CD4-positive, alpha-beta T cell treated with Interleukin-4 for 4 hours (primary cell): Measurements from ENCODE around the gene NCKAP5.
"Not testable (repeated sequence)": the region's sequence is repeated elsewhere in the genome, so short reads cannot be mapped to it uniquely, and the experiment has no call there.

Experiments used
- DNase-seq: peaks from one replicate; pipeline ENCODE4 v3.0.0-alpha.2; 2020

Gene NCKAP5

DNA sequence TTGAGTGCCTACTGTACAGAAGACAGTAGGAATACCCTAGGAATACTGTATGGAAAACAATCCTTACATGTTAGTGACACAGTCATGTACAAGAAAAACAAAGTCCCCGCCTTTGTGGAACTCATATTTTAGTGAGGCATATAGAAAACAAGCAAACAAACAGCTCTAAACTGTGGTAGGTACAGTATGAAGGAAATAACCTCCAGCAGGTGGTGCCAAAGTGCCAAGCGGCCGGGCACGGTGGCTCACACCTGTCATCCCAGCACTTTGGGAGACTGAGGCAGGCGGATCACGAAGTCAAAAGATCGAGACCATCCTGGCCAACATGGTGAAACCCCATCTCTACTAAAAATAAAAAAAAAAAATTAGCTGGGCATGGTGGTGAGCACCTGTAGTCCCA lies 48.6 kb downstream of the NCKAP5 start:
- DNase-seq, result not testable (repeated sequence)

DNA sequence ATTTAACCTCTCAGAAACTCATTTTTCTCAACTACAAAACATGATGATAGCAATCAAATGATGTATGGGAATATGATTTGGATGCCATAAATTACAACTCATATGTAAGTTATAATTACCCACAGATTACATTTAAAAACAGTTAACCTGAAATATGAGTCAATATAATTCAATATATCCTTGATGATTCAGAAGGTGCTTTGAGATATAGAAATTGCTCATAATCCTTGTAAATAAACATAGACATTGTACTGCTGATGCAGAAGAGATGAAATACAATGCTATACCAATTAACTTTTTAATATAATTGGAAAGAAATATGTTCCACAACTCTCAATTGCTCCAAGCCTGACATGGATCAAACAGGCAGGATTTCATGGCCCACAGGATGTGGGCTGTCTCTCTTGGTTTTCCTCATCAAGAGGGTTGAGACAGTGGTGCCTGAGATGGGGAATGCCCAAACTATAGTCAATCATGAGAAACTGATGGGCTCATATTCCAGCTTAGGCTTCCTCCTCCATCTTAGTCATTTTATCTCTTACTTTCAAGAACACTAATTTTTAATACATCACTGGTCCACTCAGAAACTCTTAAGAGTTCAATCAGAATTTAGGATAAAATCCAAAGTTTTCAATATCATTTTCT lies 49.4 kb downstream of the NCKAP5 start:
- no peak for DNase-seq

- DNase-seq, result no peak
Measured at GRCh38 chr2:133517876-133518275, 50.4 kb downstream of the NCKAP5 start.

- no peak for DNase-seq
Measured at GRCh38 chr2:133516405-133517026, 51.7 kb downstream of the NCKAP5 start.

DNA sequence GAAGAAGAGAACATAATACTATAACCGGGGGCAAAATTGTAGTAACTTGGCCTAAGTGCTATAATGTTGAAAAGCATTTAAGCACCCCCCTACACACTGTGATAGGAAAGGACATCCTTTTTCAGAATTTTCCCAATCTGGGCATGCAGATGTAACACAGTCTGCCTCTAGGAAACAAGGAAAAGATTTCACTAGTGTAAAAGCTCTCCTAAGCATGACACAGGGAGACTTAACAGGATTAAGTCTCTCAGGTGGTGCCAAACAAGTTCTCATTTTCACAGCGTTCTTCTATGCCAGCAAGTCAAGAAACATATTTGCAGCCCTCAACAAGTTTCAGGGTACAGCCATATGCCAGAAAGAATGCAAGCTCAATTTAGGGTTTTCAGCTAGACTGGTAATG lies 53.0 kb downstream of the NCKAP5 start:
- no peak for DNase-seq

DNA sequence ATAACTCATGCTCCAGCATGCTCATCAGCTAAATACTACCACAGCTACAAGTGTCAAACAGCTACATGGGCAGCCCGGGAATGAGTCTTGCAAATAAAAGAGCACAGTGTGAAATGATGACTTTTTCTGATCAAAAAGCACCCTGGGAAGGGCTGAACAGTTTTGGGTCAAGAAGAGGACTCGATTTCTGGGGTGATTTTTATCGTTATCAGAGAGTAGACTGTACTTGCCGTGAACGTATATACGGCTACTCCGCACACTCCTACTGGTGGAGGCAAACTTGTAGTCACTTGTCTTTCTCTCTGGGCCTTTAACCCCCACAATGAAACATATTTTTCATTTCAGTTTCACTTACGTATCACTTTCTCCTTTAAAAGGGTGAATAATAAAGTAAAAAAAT lies 54.4 kb downstream of the NCKAP5 start:
- no peak for DNase-seq

DNA sequence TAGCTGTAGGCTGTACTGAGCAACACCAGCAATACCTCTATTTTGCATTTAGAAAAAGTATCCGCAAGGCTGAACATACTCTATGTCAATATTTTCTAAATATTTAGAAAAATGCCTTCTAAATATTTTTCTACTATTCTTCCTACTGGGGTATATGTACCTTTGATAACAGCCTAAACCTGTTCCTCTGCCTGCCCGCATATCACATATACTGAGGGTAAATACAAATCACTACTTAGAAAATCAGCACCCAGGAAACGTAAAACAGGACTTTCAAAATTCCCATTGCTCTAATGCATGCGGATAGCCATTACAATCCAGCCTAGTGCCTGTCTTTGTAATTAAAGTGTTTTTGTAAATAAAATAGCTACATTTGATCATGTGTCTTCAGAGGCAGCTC lies 56.1 kb downstream of the NCKAP5 start:
- DNase-seq, result no peak

GRCh38 chr2:133511679-133512078 lies 56.6 kb downstream of the NCKAP5 start:
- DNase-seq, result no peak

GRCh38 chr2:133509777-133510176 lies 58.5 kb downstream of the NCKAP5 start:
- DNase-seq, result no peak

DNA sequence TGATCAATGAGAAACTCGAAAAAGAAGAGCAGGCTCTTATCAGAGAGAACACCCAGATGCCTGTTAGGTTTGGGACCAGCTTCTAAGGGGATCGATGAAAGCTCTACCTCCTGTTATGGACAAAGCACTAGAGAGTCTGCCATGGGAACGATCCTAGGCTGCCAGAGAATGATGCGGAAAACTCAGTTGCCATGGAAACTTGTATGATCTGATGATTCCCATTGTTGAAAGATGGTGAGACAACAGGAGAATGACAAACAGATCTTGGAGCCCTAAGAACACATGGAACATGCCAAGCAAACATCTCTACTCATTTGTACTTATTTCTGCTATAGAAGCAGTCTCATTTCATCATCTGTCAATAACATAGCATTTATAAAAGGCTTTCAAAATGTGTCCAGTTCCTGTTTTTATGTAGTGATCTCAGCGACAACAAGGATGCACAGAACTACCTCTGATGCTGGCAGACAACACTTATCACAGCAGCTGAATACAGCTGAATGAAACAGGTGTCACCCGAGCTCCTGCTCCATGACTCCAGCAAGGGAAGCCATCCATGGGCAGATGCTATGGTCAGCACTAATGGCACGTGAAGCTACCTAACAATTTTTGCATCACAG lies 59.6 kb downstream of the NCKAP5 start:
- no peak for DNase-seq

- no peak for DNase-seq
Measured at GRCh38 chr2:133506996-133507395, 61.3 kb downstream of the NCKAP5 start.

DNA sequence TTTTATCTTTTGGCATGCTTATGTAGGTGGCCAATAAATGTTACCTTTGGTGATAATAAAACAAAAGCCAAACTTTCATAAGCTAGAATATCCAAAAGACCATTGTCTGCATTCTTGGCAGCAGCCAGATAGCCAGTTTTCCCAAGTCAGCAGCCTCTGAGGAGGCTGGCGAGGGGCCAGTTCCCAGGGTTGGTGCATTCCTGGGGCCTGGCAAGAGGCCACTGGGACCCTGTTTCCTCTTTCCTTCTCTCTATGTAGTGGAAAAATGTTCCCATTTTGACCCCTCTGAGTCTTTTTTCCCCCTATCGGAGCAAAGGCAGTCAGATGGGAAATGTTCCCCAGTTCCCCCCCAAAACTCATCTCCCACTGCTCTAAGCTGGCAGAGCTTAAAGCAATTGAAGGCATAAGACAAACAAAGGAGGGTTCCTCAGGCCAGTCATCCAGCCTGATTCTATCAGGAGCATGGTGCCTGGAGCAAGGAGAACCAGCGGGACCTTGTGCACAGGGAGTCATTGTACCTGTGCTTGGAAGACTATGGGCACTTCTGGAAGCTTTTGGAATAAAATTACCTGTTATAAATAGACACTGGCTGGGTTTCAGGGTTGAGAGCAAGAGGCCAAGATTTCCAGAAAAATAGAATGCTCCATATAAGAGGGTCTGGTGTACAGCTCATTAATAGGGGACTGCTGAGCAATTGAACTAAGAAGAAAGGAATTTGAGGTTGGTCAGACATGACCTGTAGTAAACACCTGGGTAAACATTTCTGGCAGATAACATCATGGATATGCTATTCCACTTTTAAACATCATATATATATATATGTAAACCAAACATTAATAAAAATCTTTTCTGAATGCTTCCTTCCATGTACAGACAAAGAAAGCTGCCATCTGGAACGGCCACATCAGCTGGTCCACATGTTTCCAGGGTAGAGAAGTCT lies 63.4 kb downstream of the NCKAP5 start:
- no peak for DNase-seq

GRCh38 chr2:133503927-133504326 lies 64.3 kb downstream of the NCKAP5 start:
- no peak for DNase-seq

GRCh38 chr2:133503323-133503722 lies 64.9 kb downstream of the NCKAP5 start:
- no peak for DNase-seq

GRCh38 chr2:133502678-133503077 lies 65.6 kb downstream of the NCKAP5 start:
- no peak for DNase-seq

DNA sequence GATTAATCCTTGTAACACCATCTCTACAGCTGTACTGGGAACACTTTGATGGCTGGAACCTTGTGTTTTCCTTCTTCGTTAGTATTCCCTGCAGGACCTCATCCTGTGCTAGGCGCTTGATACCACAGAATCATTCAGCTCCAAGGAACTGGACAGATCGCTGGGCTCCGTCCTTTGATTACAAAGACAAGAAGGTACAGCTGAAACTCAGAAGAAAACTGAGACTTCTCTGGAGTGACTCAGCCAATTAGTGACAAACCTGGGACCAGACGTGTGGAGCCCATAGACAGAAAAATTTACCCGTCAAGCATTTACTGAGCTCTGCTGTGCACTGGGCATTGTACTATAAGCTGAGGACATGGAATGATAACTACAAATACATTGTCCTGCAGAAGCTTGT lies 67.3 kb downstream of the NCKAP5 start:
- DNase-seq, result no peak

DNA sequence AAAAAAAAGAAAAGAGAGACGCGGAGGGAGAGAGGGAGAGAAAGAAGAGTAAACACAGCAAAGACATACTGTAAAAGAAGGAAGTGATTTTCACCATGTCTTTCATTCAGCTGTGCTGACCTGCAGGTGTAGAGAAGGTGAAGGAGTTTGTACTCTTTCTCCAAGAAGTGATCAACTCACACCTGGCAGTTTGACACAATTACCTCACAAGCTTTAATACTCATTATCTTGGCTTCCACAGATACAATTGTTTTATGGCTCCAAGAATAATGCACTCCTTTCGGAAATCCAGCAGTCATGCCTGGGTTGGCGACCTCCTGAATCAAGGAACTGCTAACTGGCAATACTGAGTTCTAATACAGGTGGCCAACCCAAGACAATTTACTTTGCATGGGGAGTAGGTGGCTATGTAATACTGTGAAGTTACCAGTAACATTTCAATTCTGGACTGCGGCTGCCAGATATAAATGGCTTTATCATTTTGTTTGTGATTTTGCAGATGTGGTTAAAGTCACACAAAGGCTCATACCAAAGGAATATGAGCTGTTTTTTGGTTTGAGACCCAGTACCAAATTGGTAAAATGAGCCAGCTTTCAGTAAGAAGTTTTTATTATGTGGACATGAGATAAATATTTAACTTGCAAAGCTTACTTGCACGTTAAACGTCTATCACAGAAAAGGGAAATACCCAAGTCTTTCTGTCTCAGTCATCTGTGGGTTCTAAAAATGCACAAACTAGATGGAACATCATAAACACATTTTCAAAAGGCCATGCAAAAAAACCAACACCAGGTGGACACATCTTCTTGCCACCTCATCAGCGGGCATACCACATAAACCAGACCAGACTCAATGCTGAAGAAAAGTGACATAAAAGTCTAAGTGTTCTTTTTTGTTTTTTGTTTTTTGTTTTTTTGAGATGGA lies 69.3 kb downstream of the NCKAP5 start:
- no peak for DNase-seq

- DNase-seq, result no peak
Measured at GRCh38 chr2:133497951-133498565, 70.2 kb downstream of the NCKAP5 start.

DNA sequence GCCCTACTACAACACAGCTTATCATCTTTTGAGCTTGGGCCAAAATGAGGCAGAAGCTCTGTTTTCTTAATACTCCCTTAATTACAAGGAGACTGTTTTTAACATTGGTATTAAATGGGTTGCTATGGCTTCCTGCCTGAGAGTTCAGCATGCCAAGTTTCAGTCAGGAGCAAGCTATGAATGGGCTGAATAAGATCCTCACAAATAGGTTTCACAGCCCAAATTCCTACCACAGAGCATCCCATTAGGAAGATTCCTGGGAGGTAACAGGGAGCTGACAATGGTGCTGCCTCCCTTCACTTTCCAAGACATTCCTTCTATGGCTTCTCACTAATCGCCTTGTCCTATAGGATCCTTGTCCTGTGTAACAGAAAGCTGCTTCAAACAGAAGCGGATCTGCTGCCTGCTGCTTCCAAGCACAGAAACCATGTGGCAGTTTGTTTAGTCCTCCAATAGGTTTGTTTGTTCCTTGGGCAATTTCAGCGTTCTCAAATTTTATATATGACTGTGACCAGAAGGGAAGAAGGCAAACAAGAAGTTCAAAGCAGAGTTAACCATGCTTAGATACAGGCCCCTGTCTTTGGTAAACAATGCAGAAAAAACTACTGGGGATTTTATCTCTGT lies 70.9 kb downstream of the NCKAP5 start:
- no peak for DNase-seq

DNA sequence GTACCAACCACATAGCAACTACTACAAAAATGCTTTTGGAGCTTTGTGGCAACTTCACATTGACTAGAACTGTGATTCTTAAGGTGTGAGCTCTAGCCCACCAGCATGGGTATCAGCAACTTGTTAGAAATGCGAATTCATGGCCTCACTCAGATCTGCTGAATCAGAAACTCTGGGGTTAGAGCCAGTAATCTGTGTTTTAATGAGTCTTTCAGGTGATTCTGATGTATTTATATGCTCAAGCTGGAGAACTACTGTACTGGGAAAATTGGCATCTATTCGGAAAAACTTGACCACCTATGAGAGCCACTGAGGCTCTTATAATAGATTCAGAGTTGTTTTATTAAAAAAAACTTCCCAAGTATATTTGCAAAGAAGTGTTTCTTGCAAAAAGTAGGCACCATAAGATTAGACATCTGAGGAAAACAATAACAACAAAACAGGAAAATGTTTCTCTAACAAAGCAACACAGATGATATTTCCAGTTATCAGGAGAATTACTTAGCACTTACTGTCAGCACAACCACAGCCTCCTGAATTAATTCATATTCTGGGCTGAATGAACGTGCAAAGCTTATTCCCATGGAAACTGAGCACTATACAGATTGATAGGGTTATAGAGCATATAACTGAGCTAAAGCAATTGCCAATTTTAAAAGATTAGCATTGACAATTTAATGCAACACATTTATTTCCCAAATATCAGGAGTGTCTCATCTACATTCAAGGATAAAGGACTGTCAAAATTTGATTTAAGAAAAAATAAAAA lies 71.6 kb downstream of the NCKAP5 start:
- DNase-seq, result no peak

DNA sequence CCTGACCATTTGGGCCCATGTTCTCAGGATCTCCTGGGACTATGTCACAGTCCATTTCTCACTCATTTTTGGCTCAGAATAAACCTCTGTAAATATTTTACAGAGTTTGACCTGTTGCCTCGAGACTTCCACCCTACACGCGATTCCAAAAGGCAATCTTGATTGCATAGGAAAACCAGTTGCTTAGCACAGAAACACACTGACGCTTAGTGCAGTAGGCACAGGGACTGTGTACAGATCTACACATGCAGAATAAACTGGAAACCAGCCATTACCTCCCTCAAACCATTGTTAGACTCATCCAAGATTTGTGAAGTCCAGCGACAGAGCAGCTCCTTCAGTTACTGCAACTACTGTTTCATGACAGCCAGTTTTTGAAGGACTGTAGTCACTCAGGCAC lies 73.0 kb downstream of the NCKAP5 start:
- DNase-seq, result no peak
